ENCODE data around the gene MVB12B. TPM values are rescaled to one million over a fixed set of nuclear protein-coding genes. Genes with fewer than 3 reads are reported as not detected.

Gene MVB12B
- total RNA-seq, 4 donors from 2014 or later, result 2.1 to 39.2 (median 22.2) TPM

- Histone ChIP-seq H3K36me3 (no peaks in the 10 kb centered on the region), H3K27me3 (no peaks in the 10 kb centered on the region), H3K4me3 (no peak overlapping the region), H3K27ac (no peak overlapping the region), H3K9me3 (no peaks in the 10 kb centered on the region), H3K4me1 (no peaks in the 10 kb centered on the region)
- TF ChIP-seq CTCF (IDR thresholded peaks at IDR 0.05), result no peak
- no peak for TF ChIP-seq POLR2A (IDR thresholded peaks at IDR 0.05)
- intact Hi-C loops (cut with DNase I; ENCODE audit: low total_unique reads), result no loop called here
- DNase-seq, result no peak
These were observed 48.8 kb downstream of the MVB12B start for GRCh38 chr9:126375386-126375785.

- H3K9me3 ChIP-seq, result no peaks in the 10 kb centered on the region
These were observed 49.9 kb downstream of the MVB12B start for GRCh38 chr9:126376311-126377175.

GRCh38 chr9:126377176-126377509, 50.5 kb downstream of the MVB12B start:
- Histone ChIP-seq H3K27me3 (no peaks in the 10 kb centered on the region), H3K9me3 (no peaks in the 10 kb centered on the region), H3K4me1 (no peaks in the 10 kb centered on the region), H3K4me3 (no peak overlapping the region), H3K27ac (no peak overlapping the region), H3K36me3 (no peaks in the 10 kb centered on the region)
- intact Hi-C loops (cut with DNase I; ENCODE audit: low total_unique reads), result no loop called here
- TF ChIP-seq CTCF (IDR thresholded peaks at IDR 0.05) (no peak), POLR2A (IDR thresholded peaks at IDR 0.05) (no peak)
- no peak for DNase-seq

More at GRCh38 chr9:126376311-126377175, 49.9 kb downstream of the MVB12B start:
- H3K4me3 ChIP-seq, result no peak overlapping the region
- no peaks in the 10 kb centered on the region for H3K4me1 ChIP-seq
- no peak for DNase-seq
- intact Hi-C loops (cut with DNase I; ENCODE audit: low total_unique reads), result no loop called here
- no peak overlapping the region for H3K27ac ChIP-seq
- no peaks in the 10 kb centered on the region for H3K36me3 ChIP-seq
- no peaks in the 10 kb centered on the region for H3K27me3 ChIP-seq
- no peak for TF ChIP-seq CTCF (IDR thresholded peaks at IDR 0.05)
- TF ChIP-seq POLR2A (IDR thresholded peaks at IDR 0.05), result no peak

GRCh38 chr9:126377536-126377935, 50.9 kb downstream of the MVB12B start:
- H3K9me3 ChIP-seq, result no peaks in the 10 kb centered on the region
- no peaks in the 10 kb centered on the region for H3K36me3 ChIP-seq
- no peak overlapping the region for H3K4me3 ChIP-seq
- TF ChIP-seq CTCF (IDR thresholded peaks at IDR 0.05) (no peak), POLR2A (IDR thresholded peaks at IDR 0.05) (no peak)
- H3K27ac ChIP-seq, result no peak overlapping the region
- intact Hi-C loops (cut with DNase I; ENCODE audit: low total_unique reads), result no loop called here
- no peak for DNase-seq
- no peaks in the 10 kb centered on the region for H3K27me3 ChIP-seq
- no peaks in the 10 kb centered on the region for H3K4me1 ChIP-seq

GRCh38 chr9:126378761-126379160, 52.1 kb downstream of the MVB12B start:
- Histone ChIP-seq H3K4me3 (no peak overlapping the region), H3K27me3 (no peaks in the 10 kb centered on the region), H3K4me1 (no peaks in the 10 kb centered on the region), H3K9me3 (no peaks in the 10 kb centered on the region), H3K36me3 (no peaks in the 10 kb centered on the region), H3K27ac (no peak overlapping the region)
- no peak for DNase-seq
- intact Hi-C loops (cut with DNase I; ENCODE audit: low total_unique reads), result no loop called here
- no peak for TF ChIP-seq CTCF (IDR thresholded peaks at IDR 0.05)
- TF ChIP-seq POLR2A (IDR thresholded peaks at IDR 0.05), result no peak
